ENCODE data around the gene ATOH8. TPM values are rescaled to one million over a fixed set of nuclear protein-coding genes. Genes with fewer than 3 reads are reported as not detected.

The ATOH8 gene
- polyA plus RNA-seq, 1 of the 3 experiments (the other 2 are of a cell fraction): 5.6 TPM

DNA sequence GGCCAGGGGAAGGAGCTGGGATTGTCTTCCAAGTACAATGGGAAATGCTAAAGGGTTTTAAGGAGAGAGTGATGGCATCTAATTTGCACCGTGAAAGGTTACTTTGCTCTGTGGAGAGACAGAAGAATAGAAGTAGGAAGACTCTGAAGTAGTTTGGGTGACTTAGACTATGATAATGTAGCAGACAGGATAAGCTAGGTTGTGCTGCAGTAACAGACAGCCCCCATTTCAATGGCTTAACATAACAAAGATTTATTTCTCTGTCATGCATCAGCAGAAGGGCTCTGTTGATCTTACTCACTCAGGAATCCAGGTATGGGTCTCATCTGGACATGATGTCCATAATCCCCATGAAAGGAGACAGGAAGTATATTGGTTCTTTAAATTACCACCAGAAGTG is 33.3 kb upstream of the ATOH8 start (continued):
- TF ChIP-seq CTCF (IDR thresholded peaks at IDR 0.05) (no peak), MEF2A (IDR thresholded peaks at IDR 0.05; ENCODE audit: borderline replicate concordance, low read depth) (no peak), RFX5 (IDR thresholded peaks at IDR 0.05; ENCODE audit: low read length) (no peak), RCOR1 (IDR thresholded peaks at IDR 0.05; ENCODE audit: low read length) (no peak), NFIC (IDR thresholded peaks at IDR 0.05; ENCODE audit: borderline replicate concordance) (no peak), REST (IDR thresholded peaks at IDR 0.05; ENCODE audit: low read depth, low read length) (no peak)

DNA sequence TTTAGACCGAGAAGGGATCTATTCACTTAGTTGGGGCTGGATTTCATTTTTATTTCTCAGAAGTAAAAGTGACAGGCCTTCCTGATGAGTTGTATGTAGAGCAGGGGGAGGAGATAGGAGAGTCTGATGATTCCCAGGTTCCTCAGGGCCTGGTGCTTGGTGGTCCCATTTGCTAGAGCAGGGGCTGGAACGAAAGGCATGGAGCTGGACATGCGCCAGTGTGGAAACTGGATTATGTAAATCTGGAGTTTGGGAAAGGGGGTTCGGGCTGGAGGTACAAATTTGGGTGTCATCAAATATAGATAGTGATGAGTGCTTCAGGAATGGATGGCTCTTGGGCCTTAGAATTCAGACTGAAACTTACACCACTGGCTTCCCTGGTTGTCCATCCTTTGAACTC is 32.1 kb upstream of the ATOH8 start:
- no peak for DNase-seq
- Histone ChIP-seq H3K9me2 (no peaks in the 10 kb centered on the region), H3K9ac (no peak overlapping the region), H3K27ac (ENCODE audit: low read depth in 2 of 2, low read length in 1 of 2) (no peak overlapping the region), H4K20me1 (ENCODE audit: insufficient read depth) (no peaks in the 10 kb centered on the region), H3K36me3 (replicated peaks in 1 of 2; ENCODE audit: control insufficient read depth in 1 of 2, insufficient read depth in 2 of 2, low read length in 1 of 2) (no peaks in the 10 kb centered on the region), H3K4me1 (ENCODE audit: control insufficient read depth in 1 of 2, insufficient read depth in 2 of 2, low read depth in 1 of 2, low read length in 1 of 2) (peaks cover 12 to 31% of the 10 kb centered on the region in 2 experiments; a peak in 3 of 4 replicates), H3K4me3 (ENCODE audit: low read depth in 2 of 2, low read length in 1 of 2) (no peak overlapping the region), H3F3A (replicated peaks; ENCODE audit: insufficient read depth) (peaks cover 12% of the 10 kb centered on the region), H3K27me3 (ENCODE audit: insufficient read depth) (no peaks in the 10 kb centered on the region), H3K79me2 (ENCODE audit: insufficient read depth) (no peaks in the 10 kb centered on the region), H2AFZ (ENCODE audit: low read depth) (no peak overlapping the region), H3K4me2 (no peak overlapping the region), H3K9me3 (no peaks in the 10 kb centered on the region)
- ChIA-PET POLR2A (no interaction called here), CTCF (interaction anchor here (1.2 to 8.6 kb wide), 4 partner anchors 8 to 106 kb away, joined by 4 to 101 read pairs (median 26); no protein-coding TSS in a partner anchor)
- TF ChIP-seq MAX (IDR thresholded peaks at IDR 0.05; ENCODE audit: low read depth) (no peak), PBX3 (IDR thresholded peaks at IDR 0.05) (no peak), FOSL2 (IDR thresholded peaks at IDR 0.05; ENCODE audit: borderline replicate concordance, low read depth) (no peak), RAD21 (IDR thresholded peaks at IDR 0.05; ENCODE audit: low read length) (no peak), REST (IDR thresholded peaks at IDR 0.05; ENCODE audit: low read depth, low read length) (no peak), GATA2 (CRISPR knock-in tag; IDR thresholded peaks at IDR 0.05) (no peak), CHD2 (IDR thresholded peaks at IDR 0.05; ENCODE audit: low read length, partially characterized antibody) (no peak)
- 87% methylated on average over 4 of the region's 4 CpGs for WGBS (ENCODE audit: low lambda C conversion rate)

Measured in SK-N-SH (cell line).